ENCODE data around the gene PYGO1.
"Not testable (repeated sequence)": the region's sequence is repeated elsewhere in the genome, so short reads cannot be mapped to it uniquely, and the experiment has no call there.

Gene PYGO1

GRCh38 chr15:55507567-55507966 is 80.6 kb downstream of the PYGO1 start:
- no peak for DNase-seq (ENCODE audit: low read depth in 2 of 2)

DNA sequence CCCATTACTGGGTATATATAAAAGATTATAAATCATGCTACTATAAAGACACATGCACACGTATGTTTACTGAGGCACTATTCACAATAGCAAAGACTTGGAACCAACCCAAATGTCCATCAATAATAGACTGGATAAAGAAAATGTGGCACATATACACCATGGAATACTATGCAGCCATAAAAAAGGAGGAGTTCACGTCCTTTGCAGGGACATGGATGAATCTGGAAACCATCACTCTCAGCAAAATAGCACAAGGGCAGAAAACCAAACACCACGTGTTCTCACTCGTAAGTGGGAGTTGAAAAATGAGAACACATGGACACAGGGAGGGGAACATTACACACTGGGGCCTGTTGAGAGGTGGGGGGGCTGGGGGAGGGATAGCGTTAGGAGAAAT is 82.7 kb downstream of the PYGO1 start:
- DNase-seq (ENCODE audit: low read depth in 2 of 2), result not testable (repeated sequence)

DNA sequence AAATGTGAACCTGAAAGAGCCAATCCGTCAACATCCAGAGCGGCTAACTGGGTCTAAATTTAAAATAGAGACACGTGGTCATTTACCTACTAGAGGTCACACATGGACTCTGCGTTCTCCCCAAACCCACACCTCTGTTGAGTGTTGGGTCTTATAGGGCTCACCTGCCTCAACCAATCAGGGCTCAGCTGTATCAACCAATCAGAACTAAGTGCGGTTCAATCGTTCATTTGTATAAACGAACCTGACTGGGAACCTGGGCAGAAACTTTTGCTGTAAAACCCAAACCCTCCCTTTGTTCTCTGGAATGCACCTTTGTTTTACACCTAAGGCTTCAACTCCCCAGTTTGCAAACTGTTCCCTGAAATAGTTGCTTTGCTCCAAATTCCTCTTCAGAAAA is 89.0 kb downstream of the PYGO1 start:
- no peak for DNase-seq (ENCODE audit: low read depth in 2 of 2)

DNA sequence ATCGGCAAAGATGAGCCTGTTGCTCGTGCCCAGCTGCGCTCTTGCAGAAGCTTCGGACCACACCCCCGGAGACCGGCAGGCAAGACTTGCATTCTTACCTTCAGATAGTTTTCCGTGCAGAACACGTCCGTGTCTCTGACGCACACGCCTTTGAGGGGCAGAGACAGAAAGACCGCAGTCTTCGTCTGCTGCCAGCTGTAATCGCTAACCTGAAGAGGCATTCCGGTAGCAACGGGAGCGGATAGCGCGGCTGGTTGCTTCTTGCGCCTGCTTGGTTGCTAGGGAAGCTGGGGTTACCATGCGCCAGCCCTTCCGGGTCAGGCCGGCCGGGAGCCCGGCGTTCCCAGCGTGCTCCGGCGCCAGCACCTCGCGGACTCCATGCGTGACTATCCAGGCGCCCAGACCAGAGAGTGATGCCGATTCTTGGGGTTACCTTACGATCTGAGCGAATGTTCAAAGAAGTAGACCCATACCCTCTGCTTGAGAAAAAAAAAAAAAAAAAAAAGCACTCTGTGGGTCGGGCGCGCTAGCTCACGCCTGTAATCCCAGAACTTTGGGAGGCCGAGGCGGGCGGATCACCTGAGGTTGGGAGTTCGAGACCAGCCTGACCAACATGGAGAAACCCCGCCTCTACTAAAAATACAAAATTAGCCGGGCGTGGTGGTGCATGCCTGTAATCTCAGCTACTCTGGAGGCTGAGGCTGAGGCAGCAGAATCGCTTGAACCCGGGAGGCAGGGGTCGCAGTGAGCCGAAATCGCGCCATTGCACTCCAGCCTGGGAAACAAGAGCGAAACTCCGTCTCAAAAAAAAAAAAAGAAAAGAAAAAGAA is 89.8 kb downstream of the PYGO1 start:
- DNase-seq (ENCODE audit: low read depth in 2 of 2), result peak; percentile 32 to 38

DNA sequence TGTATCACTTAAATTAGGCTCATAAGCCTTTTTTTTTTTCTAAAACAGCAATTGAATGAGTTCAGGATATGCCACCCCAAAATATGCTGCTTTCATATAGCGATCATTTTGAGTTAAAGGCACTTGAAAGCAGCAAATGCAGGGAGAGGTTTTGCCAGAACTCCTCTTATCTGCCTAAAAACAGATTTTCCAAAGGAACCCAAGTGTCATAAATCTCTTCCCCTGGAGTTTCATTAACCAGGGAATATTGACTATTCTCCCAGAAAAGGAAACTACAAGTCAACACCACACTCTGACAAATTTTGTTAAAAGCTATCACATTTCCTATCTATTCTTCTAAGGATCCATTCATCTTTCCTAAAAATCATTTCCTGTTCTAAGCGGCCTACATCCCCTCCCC is 91.4 kb downstream of the PYGO1 start:
- no peak for DNase-seq (ENCODE audit: low read depth in 2 of 2)

DNA sequence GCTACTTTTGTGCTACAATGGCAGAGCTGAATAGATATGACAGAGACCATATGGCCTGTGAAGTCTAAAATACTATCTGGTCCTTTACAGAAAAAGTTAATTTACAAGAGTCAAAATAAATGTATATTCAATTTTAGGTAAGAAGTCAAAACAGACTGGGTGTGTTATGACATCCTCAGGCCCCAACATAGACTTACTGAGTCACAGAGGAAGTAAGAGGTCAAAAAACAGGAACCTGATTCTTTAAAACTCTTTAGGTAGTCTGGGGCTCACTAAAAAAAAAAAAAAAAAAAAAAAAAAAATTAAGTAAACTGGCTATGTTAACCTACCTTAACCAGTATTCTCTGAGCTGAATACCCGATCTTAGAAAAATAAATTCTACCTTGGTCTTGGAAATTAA is 93.2 kb downstream of the PYGO1 start:
- DNase-seq (ENCODE audit: low read depth in 2 of 2), result no peak

DNA sequence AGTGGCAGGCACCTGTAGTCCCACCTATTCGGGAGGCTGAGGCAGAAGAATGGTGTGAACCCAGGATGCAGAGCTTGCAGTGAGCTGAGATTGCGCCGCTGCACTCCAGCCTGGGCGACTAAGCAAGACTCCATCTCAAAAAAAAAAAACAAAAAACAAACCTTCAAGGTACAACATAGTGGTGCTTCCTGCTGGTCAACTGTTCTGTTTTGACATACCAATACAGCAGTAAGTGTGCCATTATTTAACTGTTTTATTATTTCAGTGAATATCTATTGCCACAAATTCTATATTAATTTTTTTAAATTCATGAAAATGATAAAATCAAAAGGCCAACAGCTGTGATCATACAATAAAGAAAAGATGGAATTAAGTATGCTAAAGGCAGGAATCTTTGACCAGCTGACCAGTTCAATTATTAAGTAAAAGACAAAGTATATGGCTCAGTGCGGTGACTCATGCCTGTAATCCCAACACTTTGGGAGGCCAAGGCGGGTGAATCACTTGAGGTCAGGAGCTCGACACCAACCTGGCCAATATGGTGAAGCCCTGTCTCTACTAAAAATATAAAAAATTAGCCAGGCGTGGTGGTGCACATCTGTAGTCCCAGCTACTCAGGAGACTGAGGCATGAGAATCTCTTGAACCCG is 99.1 kb downstream of the PYGO1 start:
- DNase-seq (ENCODE audit: low read depth in 2 of 2), result not testable (repeated sequence)

Data from stimulated activated CD4-positive, alpha-beta T cell treated with anti-CD3 and anti-CD28 coated beads, Interleukin-1b, Interleukin-23, amount 100 ng/mL, for 1 hour (primary cell).